ENCODE measurements around the gene NAP1L2.
"Not testable (repeated sequence)": the region's sequence is repeated elsewhere in the genome, so short reads cannot be mapped to it uniquely, and the experiment has no call there.

NAP1L2 gene

GRCh38 chrX:73214426-73215094, at the start of gene NAP1L2:
Gene NAP1L2 (minus strand): TSS chrX:73214851. CDS start chrX:73214492, 359 bp downstream.
- peak; percentile 4 for DNase-seq

- DNase-seq, result peak; percentile 13
These were observed 48.3 kb upstream of the NAP1L2 start for GRCh38 chrX:73262991-73263390.

- DNase-seq, result no peak
These were observed 24.6 kb upstream of the NAP1L2 start for GRCh38 chrX:73239242-73239641.

- DNase-seq, result no peak
These were observed 3.0 kb upstream of the NAP1L2 start for GRCh38 chrX:73217621-73218020.

- DNase-seq, result no peak
These were observed 595 bp upstream of the NAP1L2 start for GRCh38 chrX:73215246-73215645.

GRCh38 chrX:73213734-73214425, 771 bp downstream of the NAP1L2 start:
- DNase-seq, result no peak

- no peak for DNase-seq
These were observed 8.3 kb downstream of the NAP1L2 start for GRCh38 chrX:73206366-73206765.

- no peak for DNase-seq
These were observed 32.0 kb downstream of the NAP1L2 start for GRCh38 chrX:73182502-73183114.

GRCh38 chrX:73168945-73169344, 45.7 kb downstream of the NAP1L2 start:
- not testable (repeated sequence) for DNase-seq

All from hematopoietic multipotent progenitor cell treated with erythropoietin and hydrocortisone succinate and interleukin-3 and kit ligand, for 8 days (in vitro differentiated cells).